ENCODE data around the gene MRGPRE.

DNA sequence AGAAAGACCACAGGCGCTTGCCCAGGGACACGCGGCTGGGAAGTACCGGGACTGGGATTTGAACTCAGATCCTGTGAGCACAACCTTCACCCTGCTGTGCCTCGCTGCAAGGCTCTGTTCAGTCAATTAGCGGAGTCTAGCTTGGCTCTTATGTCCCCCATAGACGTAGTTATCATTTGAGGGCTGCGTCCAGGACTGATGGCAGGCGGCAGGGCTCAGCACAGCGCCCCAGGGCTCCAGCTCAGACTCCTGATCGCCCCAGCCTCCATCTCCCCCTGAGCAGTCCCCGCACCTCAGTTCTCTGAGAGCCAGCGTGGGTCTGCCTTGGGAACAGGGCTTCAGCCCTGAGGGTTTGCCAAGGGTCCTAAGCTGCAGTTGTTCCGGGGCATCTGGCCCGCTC, 33.4 kb downstream of the MRGPRE start:
- TF ChIP-seq POLR2AphosphoS5 (IDR thresholded peaks at IDR 0.05) (no peak), CTCF (IDR thresholded peaks at IDR 0.05) (no peak), POLR2A (IDR thresholded peaks at IDR 0.05) (no peak)

All from breast epithelium (tissue), 3 donors.